PFSK-1 (cell line): ENCODE results near the gene FAM53B.

Experiments used
- POLR2AphosphoS5 ChIP-seq: IDR thresholded peaks from 2 replicates; pipeline ENCODE4 v1.6.1; 2012; ENCODE audit warnings: low read depth, mild to moderate bottlenecking, control low read depth, low read length, moderate library complexity
- REST ChIP-seq, 2 experiments: IDR thresholded peaks; 2 replicates each; pipeline versions ENCODE4 v1.6.1 to v1.8.0; 2011 to 2012; ENCODE audit warnings: low read depth in 2 of 2, low read length in 2 of 2, control low read depth in 1 of 2, inconsistent platforms in 1 of 2, mild to moderate bottlenecking in 1 of 2, moderate library complexity in 1 of 2; ENCODE audit not compliant: insufficient read depth in 1 of 2
- SIN3A ChIP-seq: IDR thresholded peaks from 2 replicates; pipeline ENCODE4 v1.6.1; 2012; ENCODE audit warnings: mild to moderate bottlenecking, low read length, moderate library complexity, borderline replicate concordance; ENCODE audit not compliant: insufficient read depth

DNA sequence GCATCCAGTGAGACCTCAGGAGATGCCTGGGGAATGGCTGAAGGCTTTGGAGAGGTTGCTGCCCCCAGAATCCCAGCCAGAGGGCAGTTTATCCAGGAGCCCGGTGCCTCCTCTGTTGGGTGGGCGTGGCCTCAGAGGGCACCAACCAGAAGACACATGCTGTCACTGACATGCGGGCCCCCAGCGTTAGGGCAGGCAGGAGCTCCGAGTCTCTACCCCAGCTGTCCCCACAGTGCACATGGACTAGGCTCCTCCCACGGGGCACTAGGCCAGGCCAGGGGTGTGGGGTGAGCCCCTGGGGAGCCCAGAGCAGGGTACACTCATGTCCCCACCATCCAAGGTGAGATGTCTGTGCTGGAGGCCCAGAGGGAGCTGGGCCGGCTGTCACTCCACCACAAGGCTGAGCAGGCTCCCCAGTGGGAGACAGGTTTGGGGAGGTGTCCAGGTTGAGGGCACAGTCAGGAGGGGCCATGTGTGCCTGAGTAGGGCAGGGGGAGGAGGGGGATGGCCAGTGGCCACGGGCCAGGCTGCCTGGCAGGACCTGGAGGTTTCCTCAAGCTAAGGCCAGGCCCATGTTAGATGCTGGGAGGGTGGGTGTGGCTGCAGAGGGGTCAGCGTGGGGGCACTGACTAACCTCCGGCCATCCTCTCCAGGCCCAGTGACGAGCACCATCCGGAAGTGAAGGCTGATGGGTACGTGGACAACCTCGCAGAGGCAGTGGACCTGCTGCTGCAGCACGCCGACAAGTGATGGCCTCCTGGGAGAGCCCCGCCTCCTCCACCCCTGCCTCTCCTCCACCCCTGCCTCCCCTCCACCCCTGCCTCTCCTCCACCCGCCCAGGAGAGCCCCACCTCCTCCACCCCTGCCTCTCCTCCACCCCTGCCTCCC, 131.3 kb downstream of the FAM53B start:
- no peak for TF ChIP-seq POLR2AphosphoS5
- no peak for TF ChIP-seq REST (IDR thresholded peaks at IDR 0.05; ENCODE audit: insufficient read depth in 1 of 2, low read depth in 2 of 2, low read length in 2 of 2)
- no peak for TF ChIP-seq SIN3A
